Body of pancreas (tissue), 4 donors: Measurements from ENCODE around the gene STXBP4. TPM values are rescaled to one million over a fixed set of nuclear protein-coding genes. Genes with fewer than 3 reads are reported as not detected.
"Not testable (repeated sequence)": the region's sequence is repeated elsewhere in the genome, so short reads cannot be mapped to it uniquely, and the experiment has no call there.

ENCODE experiments used
- ATAC-seq: fragments of 150-250 bp; one replicate; pipeline ENCODE4 v1.9.1; 2016
- DNase-seq, 4 donors: peaks; one replicate each; pipeline ENCODE4 v3.0.0-alpha.2; 2019
- H3K27ac ChIP-seq, 4 donors: fragments of 200-600 bp; sonication (generic); 1 replicate in 3 of 4; 2 replicates in 1 of 4; pipeline versions ENCODE4 v1.5.1 to v1.6.1; 2016 to 2019; ENCODE audit warnings: mild to moderate bottlenecking in 1 of 4, mixed read lengths in 1 of 4, moderate library complexity in 1 of 4
- H3K27me3 ChIP-seq, 2 donors: fragments of 200-600 bp; sonication (generic); one replicate each; pipeline ENCODE4 v1.6.0; 2016; ENCODE audit warnings: mild to moderate bottlenecking in 1 of 2
- H3K36me3 ChIP-seq, 2 donors: fragments of 200-600 bp; sonication (generic); replicated peaks in 1 of 2; 2 replicates each; pipeline ENCODE4 v1.5.1; 2016; ENCODE audit warnings: low read depth in 2 of 2; ENCODE audit not compliant: insufficient read depth in 1 of 2
- H3K4me1 ChIP-seq: fragments of 200-600 bp; sonication (generic); one replicate; pipeline ENCODE4 v1.6.0; 2016
- H3K4me3 ChIP-seq, 2 donors: fragments of 200-600 bp; sonication (generic); 1 replicate in 1 of 2; 2 replicates in 1 of 2; pipeline ENCODE4 v1.5.1; 2016 to 2019
- H3K9me3 ChIP-seq, 3 donors: fragments of 200-600 bp; sonication (generic); 1 replicate in 2 of 3; 2 replicates in 1 of 3; pipeline ENCODE4 v1.5.1; 2016
- POLR2A ChIP-seq, 3 donors: fragments of 450-650 bp; IDR thresholded peaks; one replicate each; pipeline ENCODE4 v1.6.1; 2016; ENCODE audit warnings: antibody characterized with exemption in 3 of 3, mild to moderate bottlenecking in 2 of 3
- WGBS, 2 donors: methylation state at CpG; one replicate each; pipeline ENCODE4 v1.1.5; 2017; 5-methylcytosine and 5-hydroxymethylcytosine counted together
- intact Hi-C: fragments of 100-400 bp; cut with DNase I; formaldehyde crosslinking; loops from one replicate; pipeline ENCODE4 v1.15.1; 2023
- total RNA-seq, 2 donors: library from RNA; depleted of rRNA; stranded (reverse); fragments of >200 nt; gene quantifications; one replicate each; pipeline ENCODE4 v1.1.0, GENCODE V29; 2016
- TF ChIP-seq, protein P1 (sequence below), 7 experiments: fragments of 450-650 bp in 4 of 7; fragments of 200-600 bp in 3 of 7; sonication (generic) in 3 of 7; IDR thresholded peaks; one replicate each; pipeline ENCODE4 v1.5.1; 2016 to 2019; ENCODE audit warnings: antibody characterized with exemption in 7 of 7

Gene STXBP4
- total RNA-seq, 2 donors from 2014 or later, result 3.6 to 9.3 TPM

DNA sequence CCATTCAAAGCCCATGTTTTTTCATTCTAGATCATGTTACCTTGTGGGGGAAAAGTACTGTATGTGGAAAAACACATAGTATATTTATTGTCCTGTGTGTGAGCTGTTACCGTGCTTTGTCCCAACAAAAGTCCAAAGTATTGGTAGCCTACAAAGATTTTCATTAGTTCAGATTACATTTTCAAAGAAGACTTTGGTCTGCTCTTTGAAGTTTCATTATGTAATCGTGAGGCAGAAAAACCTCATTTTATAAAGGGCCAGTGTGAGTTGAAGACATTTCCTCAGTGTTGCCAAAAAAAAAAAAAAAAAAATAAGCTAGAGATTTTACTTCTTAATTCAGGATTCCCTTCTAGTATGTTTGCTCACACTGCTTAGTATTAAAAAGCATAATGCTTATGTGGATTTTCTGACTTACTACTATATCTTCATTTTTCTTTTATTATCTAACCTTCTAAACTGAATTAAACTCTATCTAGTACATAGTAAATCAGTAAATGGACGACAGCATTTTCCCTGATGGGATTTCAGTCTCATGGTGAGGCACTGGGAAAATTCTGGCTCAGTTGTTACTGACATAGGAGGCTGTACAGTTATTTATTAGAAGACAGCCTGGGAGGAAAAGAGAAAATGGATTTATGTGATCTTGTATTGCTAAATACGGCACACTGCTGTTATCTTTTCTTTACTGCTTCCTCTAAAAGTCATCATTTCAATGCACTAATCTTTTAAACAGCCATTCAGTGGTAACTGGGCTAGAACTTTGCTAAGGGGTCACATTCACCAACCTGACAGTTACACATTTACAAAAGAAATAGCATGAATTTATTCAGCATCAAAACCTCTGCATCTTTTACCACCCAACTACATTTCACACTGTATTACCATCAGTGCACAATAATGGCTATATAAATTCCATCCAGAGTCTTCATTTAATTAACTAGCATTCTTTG, 100.6 kb downstream of the STXBP4 start:
- Histone ChIP-seq H3K4me1 (no peaks in the 10 kb centered on the region), H3K27ac (no peak overlapping the region), H3K36me3 (peaks cover 0 to 3% of the 10 kb centered on the region in 2 donors), H3K4me3 (no peak overlapping the region), H3K27me3 (no peaks in the 10 kb centered on the region), H3K9me3 (no peaks in the 10 kb centered on the region)
- DNase-seq (no peak), ATAC-seq (no peak)
- WGBS, 2 donors, result 66 to 74% methylated on average over 4 of the region's 4 CpGs
- TF ChIP-seq, protein P1, sequence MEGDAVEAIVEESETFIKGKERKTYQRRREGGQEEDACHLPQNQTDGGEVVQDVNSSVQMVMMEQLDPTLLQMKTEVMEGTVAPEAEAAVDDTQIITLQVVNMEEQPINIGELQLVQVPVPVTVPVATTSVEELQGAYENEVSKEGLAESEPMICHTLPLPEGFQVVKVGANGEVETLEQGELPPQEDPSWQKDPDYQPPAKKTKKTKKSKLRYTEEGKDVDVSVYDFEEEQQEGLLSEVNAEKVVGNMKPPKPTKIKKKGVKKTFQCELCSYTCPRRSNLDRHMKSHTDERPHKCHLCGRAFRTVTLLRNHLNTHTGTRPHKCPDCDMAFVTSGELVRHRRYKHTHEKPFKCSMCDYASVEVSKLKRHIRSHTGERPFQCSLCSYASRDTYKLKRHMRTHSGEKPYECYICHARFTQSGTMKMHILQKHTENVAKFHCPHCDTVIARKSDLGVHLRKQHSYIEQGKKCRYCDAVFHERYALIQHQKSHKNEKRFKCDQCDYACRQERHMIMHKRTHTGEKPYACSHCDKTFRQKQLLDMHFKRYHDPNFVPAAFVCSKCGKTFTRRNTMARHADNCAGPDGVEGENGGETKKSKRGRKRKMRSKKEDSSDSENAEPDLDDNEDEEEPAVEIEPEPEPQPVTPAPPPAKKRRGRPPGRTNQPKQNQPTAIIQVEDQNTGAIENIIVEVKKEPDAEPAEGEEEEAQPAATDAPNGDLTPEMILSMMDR (IDR thresholded peaks at IDR 0.05), result no peak
- TF ChIP-seq POLR2A (IDR thresholded peaks at IDR 0.05), result no peak
- intact Hi-C loops, result no loop called here

DNA sequence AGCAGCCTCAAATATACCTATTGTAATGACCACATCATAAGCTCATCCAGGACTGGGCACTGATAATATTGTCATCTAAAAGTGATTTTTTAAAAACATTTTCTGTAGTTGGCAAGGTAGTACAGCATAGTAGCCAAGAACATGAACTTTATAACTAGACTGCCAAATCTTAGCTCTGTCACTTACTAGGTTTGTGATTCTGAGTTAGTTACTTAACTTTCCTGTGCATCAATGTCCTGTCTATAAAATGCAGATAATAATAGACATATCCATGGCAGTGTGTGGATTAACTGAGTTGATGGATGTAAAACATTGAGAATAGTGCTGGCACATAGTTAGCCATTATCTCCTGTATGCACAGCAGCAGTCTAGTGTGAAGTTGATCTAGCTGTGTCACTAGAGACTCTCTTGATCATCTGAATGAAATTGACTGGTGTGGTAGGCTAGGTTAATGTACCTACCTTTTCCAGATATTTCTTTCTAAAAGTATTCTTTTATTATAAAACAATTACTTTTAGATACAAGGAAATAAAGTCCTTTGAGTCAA, 101.5 kb downstream of the STXBP4 start:
- Histone ChIP-seq H3K36me3 (peaks cover 0 to 3% of the 10 kb centered on the region in 2 donors), H3K9me3 (no peaks in the 10 kb centered on the region), H3K4me1 (no peaks in the 10 kb centered on the region), H3K27me3 (no peaks in the 10 kb centered on the region), H3K27ac (no peak overlapping the region), H3K4me3 (no peak overlapping the region)
- DNase-seq (no peak), ATAC-seq (no peak)
- TF ChIP-seq POLR2A (IDR thresholded peaks at IDR 0.05), result no peak
- TF ChIP-seq, protein P1 (IDR thresholded peaks at IDR 0.05), result no peak
- intact Hi-C loops, result no loop called here

DNA sequence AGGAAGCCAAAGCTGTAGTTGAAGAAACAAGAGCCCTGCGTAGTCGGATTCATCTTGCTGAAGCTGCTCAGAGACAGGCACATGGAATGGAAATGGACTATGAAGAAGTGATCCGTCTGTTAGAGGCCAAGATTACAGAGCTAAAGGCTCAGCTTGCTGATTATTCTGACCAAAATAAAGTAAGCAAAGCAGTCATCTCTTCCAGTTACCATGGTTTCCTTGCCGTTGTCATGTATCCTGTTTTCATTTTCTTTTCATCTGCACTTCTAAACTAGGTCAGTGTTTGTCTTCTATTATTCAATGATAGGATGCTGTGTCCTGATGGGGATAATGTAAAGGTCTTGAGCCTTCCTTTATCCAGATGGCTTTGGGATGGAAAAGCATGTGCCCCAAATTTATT, 104.3 kb downstream of the STXBP4 start:
- peaks cover 0 to 3% of the 10 kb centered on the region in 2 donors for H3K36me3 ChIP-seq
- DNase-seq (no peak), ATAC-seq (no peak)
- TF ChIP-seq, protein P1 (IDR thresholded peaks at IDR 0.05), result no peak
- TF ChIP-seq POLR2A (IDR thresholded peaks at IDR 0.05), result no peak
- intact Hi-C loops, result no loop called here
- WGBS, 2 donors, result 74 to 86% methylated on average over 4 of the region's 4 CpGs
- no peaks in the 10 kb centered on the region for H3K9me3 ChIP-seq
- H3K27ac ChIP-seq, result no peak overlapping the region
- H3K4me3 ChIP-seq, result no peak overlapping the region
- no peaks in the 10 kb centered on the region for H3K27me3 ChIP-seq
- H3K4me1 ChIP-seq, result no peaks in the 10 kb centered on the region

DNA sequence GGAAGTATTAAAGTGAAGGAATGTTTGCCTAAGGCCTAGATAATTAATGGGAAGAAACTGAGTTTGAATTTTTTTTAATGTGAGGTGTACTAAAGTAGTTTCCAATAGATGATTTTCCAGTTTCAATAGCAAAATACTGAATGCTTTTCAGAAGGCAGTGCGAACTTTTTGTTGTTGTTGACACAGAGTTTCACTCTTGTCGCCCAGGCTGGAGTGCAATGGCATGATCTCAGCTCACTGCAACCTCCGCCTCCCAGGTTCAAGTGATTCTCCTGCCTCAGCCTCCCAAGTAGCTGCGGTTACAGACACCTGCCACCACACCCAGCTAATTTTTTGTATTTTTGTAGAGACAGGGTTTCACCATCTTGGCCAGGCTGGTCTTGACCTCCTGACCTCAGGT, 104.9 kb downstream of the STXBP4 start:
- 93% methylated on average over 4 of the region's 4 CpGs for WGBS, 2 donors

DNA sequence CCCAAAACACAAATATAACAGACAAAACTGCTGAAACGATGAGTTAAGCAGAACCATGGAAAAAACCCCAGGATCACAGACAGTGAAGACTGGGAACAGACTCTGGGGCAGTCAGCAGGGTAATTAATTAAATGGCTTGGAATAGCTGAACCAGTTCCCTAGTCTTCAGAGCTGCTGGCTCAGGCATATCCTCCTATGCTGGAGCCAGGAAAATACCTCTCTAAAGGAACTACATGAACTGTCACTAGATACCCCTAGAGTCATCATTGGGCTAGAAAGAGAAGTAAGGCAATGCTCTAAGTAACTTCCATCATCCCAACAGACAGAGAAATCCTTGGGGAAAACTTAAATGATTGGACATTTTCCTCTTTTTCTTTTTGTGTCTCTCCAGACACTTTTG, 113.0 kb downstream of the STXBP4 start:
- Histone ChIP-seq H3K36me3 (peaks cover 0 to 6% of the 10 kb centered on the region in 2 donors), H3K4me1 (no peaks in the 10 kb centered on the region), H3K27me3 (no peaks in the 10 kb centered on the region), H3K9me3 (no peaks in the 10 kb centered on the region), H3K27ac (no peak overlapping the region), H3K4me3 (no peak overlapping the region)
- intact Hi-C loops, result no loop called here
- 78 to 81% methylated on average over 1 of the region's 1 CpG for WGBS, 2 donors
- no peak for ATAC-seq
- TF ChIP-seq, protein P1 (IDR thresholded peaks at IDR 0.05), result no peak
- DNase-seq, result no peak

More for the DNA sequence above, 104.9 kb downstream of the STXBP4 start:
- H3K9me3 ChIP-seq, H3K27ac ChIP-seq, ATAC-seq, H3K4me3 ChIP-seq, DNase-seq, H3K4me1 ChIP-seq, H3K36me3 ChIP-seq, intact Hi-C loops, H3K27me3 ChIP-seq: not testable (repeated sequence)
